HG02885 (cell line): ENCODE data around the gene RPRML.
"Not testable (repeated sequence)": the region's sequence is repeated elsewhere in the genome, so short reads cannot be mapped to it uniquely, and the experiment has no call there.

ENCODE experiments used
- ATAC-seq: cut with Tn5 transposase; IDR thresholded peaks from one replicate; pipeline ENCODE4 v1.9.1; 2021; ENCODE audit warnings: mild to moderate bottlenecking; ENCODE audit not compliant: unreplicated experiment, poor library complexity

Gene RPRML

GRCh38 chr17:46979147-46979863, at the start of gene RPRML:
TSS of gene RPRML (minus strand) at chr17:46979253. CDS start at chr17:46979007, 246 bp downstream.
- ATAC-seq, result no peak

DNA sequence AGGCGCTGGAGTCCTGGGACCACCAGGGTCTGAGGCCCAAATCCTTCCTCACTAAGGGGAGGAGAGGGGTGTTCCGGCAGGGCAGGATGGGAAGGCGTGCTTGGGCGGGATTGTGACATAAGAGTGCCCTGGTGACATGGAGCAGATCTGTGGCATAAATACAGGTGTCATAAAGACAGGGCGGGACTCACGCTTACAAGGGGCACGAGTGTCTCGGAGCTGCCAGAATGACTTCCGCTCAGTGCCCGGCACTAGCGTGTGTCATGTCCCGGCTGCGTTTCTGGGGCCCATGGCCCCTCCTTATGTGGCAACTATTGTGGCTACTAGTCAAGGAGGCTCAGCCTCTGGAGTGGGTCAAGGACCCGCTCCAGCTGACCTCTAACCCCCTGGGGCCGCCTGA, 37.9 kb upstream of the RPRML start:
- ATAC-seq, result not testable (repeated sequence)

DNA sequence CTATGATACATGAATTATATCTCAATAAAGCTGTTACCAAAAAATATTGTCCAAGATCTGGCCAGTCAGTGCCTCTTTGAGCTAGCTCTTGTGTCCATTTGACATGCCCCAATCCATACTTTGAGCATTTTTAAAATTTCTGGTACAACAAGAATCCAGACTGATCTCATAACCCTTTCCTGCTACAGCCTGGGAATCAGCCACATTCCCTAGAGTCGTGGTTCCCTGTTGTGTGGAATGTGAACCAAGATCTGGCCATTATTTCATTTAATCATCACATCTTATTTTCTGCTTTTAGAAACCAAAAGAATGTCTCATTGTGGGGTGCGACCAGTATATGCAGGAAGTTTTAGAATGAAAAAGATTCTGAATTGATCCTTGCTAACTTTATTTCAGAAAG, 34.3 kb upstream of the RPRML start:
- ATAC-seq, result no peak

GRCh38 chr17:47012457-47012856, 33.4 kb upstream of the RPRML start:
- no peak for ATAC-seq

- no peak for ATAC-seq
These were observed 30.9 kb upstream of the RPRML start for GRCh38 chr17:47009759-47010594.

DNA sequence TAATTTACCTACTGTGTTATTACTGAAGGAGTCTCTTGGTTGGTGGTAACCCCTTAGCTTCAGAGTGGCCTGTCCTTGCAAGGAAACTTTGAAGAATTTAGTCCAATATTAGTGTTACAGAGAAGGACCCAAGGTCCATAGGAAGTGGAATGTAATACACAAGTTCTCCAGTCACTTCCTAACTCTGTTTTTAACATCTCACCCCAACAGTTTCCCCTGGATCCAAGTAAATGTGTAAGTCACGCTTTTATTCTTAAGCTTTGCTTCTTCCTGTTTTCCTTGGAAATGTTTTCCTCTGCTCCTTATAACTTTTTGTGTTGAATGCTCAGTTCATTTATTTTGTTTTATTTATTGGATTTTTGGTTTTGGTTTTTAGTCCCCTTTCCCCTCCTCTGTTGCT, 25.9 kb upstream of the RPRML start:
- ATAC-seq, result no peak

DNA sequence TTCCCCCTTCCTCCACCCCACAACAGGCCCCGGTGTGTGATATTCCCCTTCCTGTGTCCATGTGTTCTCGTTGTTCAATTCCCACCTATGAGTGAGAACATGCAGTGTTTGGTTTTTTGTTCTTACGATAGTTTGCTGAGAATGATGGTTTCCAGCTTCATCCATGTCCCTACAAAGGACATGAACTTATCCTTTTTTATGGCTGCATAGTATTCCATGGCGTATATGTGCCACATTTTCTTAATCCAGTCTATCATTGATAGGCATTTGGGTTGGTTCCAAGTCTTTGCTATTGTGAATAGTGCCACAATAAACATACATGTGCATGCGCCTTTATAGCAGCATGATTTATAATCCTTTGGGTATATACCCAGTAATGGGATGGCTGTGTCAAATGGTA, 24.8 kb upstream of the RPRML start:
- ATAC-seq, result not testable (repeated sequence)

DNA sequence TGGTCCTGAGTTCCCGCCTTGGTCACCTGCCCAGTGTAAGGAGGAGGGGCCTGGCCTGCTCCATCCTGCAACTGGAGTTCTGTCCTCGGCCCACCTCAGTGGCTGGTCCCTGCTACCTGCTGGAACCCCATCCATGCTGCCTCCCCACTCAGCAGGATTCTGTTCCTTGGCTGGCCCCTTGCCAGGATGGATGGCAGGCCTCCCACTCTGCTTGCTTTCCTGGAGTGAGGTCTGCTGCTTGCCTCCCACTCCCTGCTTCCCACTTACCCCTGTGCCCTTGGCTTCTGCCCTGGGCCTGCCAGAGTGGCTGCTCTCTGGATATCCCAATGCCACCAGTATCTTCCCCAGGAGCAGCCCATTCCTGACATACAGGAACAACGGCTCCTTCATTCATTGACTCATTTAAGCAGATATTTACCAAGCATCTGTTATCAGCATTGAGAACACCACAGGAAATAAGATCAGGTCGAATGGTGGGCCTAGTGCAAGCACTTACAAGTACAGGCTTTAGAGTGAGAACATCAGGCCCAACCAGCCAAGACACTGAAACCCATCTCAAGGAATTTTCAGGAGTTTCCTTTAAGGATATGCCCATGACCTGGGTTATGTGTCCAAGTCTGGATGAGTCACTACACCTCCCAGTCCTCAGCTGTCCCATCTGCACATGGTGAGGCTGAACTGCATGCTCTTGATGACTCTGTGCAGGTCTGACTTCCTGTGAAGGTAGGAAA, 17.0 kb upstream of the RPRML start:
- no peak for ATAC-seq

DNA sequence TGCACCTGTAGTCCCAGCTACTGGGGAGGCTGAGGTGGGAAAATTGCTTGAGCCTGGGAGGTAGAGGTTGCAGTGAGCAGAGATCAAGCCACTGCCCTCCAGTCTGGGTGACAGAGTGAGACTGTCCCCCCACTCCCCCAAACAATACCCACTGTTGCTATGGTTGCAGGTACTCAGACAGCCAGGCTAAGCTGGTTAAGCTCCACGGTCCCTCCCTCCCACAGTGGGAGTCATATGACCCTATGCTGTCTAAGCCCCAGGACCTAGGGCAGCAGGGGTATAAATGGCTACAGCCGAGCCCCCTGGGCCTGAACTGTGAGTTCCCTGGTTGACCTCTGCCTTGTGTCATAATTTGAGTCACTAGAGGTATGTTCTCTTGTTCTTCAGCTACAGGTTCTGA, 15.9 kb upstream of the RPRML start:
- ATAC-seq, result no peak

DNA sequence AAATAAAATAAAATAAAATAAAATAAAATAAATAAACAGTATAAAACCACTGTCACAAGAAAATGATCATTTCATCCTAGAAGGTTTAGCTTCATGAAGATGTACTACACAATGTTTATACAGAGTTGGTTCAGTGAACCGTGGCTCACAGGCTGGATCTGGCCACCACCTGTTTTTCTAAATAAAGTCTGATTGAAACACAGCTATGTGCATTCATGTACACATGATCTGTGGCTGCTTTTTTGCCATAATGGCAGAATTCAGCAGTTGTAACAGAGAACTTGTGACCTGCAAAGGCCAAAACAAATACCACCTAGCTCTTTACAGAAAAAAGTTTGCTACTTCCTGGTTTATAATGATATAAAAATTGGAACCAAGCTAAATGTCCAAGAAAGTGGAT, 12.6 kb upstream of the RPRML start:
- ATAC-seq, result no peak

GRCh38 chr17:46989637-46990431, 10.8 kb upstream of the RPRML start:
- ATAC-seq, result no peak

- not testable (repeated sequence) for ATAC-seq
These were observed 8.9 kb upstream of the RPRML start for GRCh38 chr17:46987927-46988326.

GRCh38 chr17:46986366-46986765, 7.3 kb upstream of the RPRML start:
- ATAC-seq, result no peak

GRCh38 chr17:46984892-46985291, 5.8 kb upstream of the RPRML start:
- no peak for ATAC-seq

DNA sequence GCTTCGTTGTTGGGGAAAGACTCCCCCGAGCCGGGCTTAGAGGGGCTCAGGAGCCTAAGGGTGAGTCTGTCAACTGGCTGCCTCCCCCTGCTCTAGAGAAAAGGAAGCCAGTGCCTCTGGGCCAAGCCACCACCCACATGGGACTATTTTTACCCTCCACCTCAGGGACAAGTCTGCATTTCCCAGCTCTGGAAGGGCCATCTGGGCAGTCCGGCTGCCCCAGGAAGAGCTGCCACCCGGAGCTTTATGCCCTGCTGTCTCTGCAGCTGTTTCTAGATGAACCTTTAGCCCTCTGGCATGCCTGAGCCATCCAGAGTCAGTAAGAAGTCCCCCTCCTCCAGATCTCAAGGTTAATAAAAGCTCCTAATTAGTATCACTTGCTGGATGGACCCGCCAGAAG, 5.3 kb upstream of the RPRML start:
- ATAC-seq, result no peak

DNA sequence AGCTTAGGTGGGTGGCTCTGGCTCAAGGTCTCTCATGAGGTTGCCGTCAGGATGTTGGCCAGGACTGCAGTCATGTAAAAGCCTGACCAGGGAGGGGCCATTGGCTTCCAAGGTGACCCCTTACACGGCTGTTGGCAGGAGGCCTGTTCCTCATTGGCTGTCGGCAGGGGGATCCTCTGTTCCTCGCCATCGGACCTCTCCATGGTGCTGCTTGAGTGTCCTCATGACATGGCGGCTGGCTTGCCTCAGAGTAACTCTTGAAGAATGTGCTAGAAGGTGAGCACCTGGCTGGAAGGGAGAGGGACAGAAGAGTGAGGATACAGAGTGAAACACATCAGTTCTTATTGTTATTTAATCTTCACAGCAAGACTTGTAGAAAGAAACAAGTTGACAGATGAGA, 4.7 kb upstream of the RPRML start:
- no peak for ATAC-seq

GRCh38 chr17:46982577-46982976, 3.5 kb upstream of the RPRML start:
- ATAC-seq, result no peak

DNA sequence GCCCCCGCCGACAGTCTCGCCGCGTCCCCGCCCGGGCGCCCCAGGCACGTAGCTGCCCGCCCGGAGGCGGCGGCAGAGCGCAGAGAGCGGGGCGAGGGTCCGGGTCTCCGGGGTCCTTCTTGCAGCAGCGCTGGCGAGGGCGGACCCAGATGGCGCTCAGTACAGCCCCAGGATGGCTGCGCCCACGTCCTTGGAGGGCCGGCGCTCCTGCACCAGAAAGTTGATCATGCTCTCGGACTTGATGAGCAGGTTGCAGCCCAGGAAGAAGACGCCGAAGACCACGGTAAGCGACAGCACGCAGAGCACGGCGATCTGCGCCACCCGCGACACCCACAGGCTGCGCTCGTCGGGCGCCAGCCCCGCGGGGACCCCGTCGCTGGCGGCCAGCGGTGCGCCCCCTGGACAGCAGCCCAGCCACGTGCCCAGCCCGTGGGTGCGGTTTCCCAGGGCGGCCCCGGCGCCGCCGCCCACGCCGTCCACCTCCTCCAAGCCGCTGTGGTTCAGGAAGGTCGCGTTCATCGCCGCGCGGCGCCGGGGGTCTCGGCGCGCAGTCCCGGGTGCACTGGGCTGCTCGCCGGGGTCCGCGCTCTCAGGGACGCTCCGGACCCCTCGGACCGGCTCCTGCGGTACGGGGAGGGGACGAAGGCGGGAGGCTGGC, 435 bp downstream of the RPRML start:
- no peak for ATAC-seq

GRCh38 chr17:46977750-46978488, 1.1 kb downstream of the RPRML start:
- no peak for ATAC-seq
